Gastrocnemius medialis (tissue), 4 donors: Measurements from ENCODE around the gene AFAP1. TPM values are rescaled to one million over a fixed set of nuclear protein-coding genes. Genes with fewer than 3 reads are reported as not detected.

Source experiments
- ATAC-seq, 2 donors: fragments of 150-250 bp; one replicate each; pipeline ENCODE4 v1.9.1; 2016
- DNase-seq, 2 donors: peaks; one replicate each; pipeline ENCODE4 v3.0.0-alpha.2; 2019
- H3K27ac ChIP-seq, 4 donors: fragments of 200-600 bp; sonication (generic); 1 replicate in 1 of 4; 2 replicates in 3 of 4; pipeline ENCODE4 v1.5.1; 2016 to 2018; ENCODE audit warnings: mild to moderate bottlenecking in 2 of 4, moderate library complexity in 1 of 4
- H3K27me3 ChIP-seq, 3 donors: fragments of 200-600 bp; sonication (generic) in 2 of 3; 1 replicate in 1 of 3; 2 replicates in 2 of 3; pipeline versions ENCODE4 v1.5.1 to v1.6.0; 2016 to 2019; ENCODE audit warnings: mild to moderate bottlenecking in 1 of 3, moderate library complexity in 1 of 3
- H3K36me3 ChIP-seq, 2 donors: fragments of 200-600 bp; sonication (generic) in 1 of 2; one replicate each; pipeline ENCODE4 v1.5.1; 2017 to 2018
- H3K4me1 ChIP-seq, 2 donors: fragments of 200-600 bp; sonication (generic) in 1 of 2; one replicate each; pipeline ENCODE4 v1.5.1; 2016 to 2017; ENCODE audit warnings: mild to moderate bottlenecking in 2 of 2
- H3K4me3 ChIP-seq, 4 donors: fragments of 200-600 bp; sonication (generic) in 3 of 4; 1 replicate in 1 of 4; 2 replicates in 3 of 4; pipeline ENCODE4 v1.5.1; 2016 to 2019; ENCODE audit warnings: mild to moderate bottlenecking in 2 of 4
- H3K9me3 ChIP-seq, 3 donors: fragments of 200-600 bp; sonication (generic) in 2 of 3; 1 replicate in 1 of 3; 2 replicates in 2 of 3; pipeline ENCODE4 v1.5.1; 2016 to 2019
- CTCF ChIP-seq, 5 experiments: fragments of 450-650 bp in 3 of 5; fragments of 200-600 bp in 2 of 5; sonication (generic) in 2 of 5; IDR thresholded peaks in 4 of 5; conservative IDR thresholded peaks in 1 of 5; 1 replicate in 4 of 5; 2 replicates in 1 of 5; pipeline ENCODE4 v1.5.1; 2016 to 2019; ENCODE audit warnings: antibody characterized with exemption in 5 of 5, mild to moderate bottlenecking in 3 of 5, moderate library complexity in 3 of 5
- POLR2A ChIP-seq, 2 donors: fragments of 450-650 bp; IDR thresholded peaks; one replicate each; pipeline ENCODE4 v1.6.1; 2017; ENCODE audit warnings: antibody characterized with exemption in 2 of 2, mild to moderate bottlenecking in 2 of 2, moderate library complexity in 2 of 2
- in situ Hi-C, 4 donors: fragments of 200-750 bp; cut with MboI; loops; one replicate each; pipeline versions ENCODE4 v1.15.0 to v1.8.0; 2017; ENCODE audit warnings: low sequenced_read_pairs in 4 of 4
- intact Hi-C: fragments of 100-400 bp; cut with DNase I; formaldehyde crosslinking; loops from one replicate; pipeline ENCODE4 v1.15.1; 2023; ENCODE audit warnings: low total_unique reads
- total RNA-seq, 4 donors: library from RNA; depleted of rRNA; stranded (reverse); fragments of >200 nt; gene quantifications; one replicate each; pipeline versions ENCODE4 v1.1.0 to v1.2.3, GENCODE V29; 2016

The AFAP1 gene
- total RNA-seq, 4 donors from 2014 or later = 1.5 to 8.6 (median 3.5) TPM

DNA sequence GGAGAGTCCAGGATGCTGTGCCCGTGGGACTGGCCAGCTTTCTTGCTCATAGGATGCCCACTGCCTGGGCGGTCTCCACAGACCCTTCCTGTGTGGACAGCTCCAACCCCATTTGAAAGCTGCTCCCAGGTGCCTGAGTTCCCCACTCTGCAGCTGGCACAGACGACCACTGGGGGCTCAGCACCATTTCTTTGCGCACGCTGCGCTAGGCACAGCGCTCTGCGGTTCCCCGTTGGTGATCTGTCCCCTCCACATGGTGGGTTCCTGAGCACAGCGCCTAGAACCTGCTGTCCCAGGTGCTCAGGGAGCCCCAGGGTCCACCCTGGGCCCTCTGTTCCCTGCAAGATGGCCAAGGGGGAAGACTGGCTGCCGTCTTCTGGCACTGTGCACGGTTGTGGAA, 45.4 kb upstream of the AFAP1 start:
- H3K36me3 ChIP-seq = peaks cover 0 to 43% of the 10 kb centered on the region in 2 donors
- H3K4me1 ChIP-seq = peaks cover 19 to 21% of the 10 kb centered on the region in 2 donors
- H3K27me3 ChIP-seq = no peaks in the 10 kb centered on the region
- H3K27ac ChIP-seq = peak overlapping the region; percentile 58 to 66 (median 65)
- no peaks in the 10 kb centered on the region for H3K9me3 ChIP-seq
- in situ Hi-C loops = loop anchor here in 3 of 4 donors (5.0 to 25.0 kb wide), 2 partner anchors 173 to 183 kb away; no protein-coding TSS in a partner anchor
- no peak for TF ChIP-seq CTCF (IDR thresholded peaks at IDR 0.05 in 4 of 5, conservative IDR thresholded peaks at IDR 0.05 in 1 of 5)
- no peak for TF ChIP-seq POLR2A (IDR thresholded peaks at IDR 0.05)
- H3K4me3 ChIP-seq = no peak overlapping the region
- DNase-seq (no peak), ATAC-seq (no peak)
- intact Hi-C loops = no loop called here

GRCh38 chr4:7984286-7984925, 44.7 kb upstream of the AFAP1 start:
- peaks cover 0 to 48% of the 10 kb centered on the region in 2 donors for H3K36me3 ChIP-seq
- no peaks in the 10 kb centered on the region for H3K9me3 ChIP-seq
- no peak for TF ChIP-seq POLR2A (IDR thresholded peaks at IDR 0.05)
- TF ChIP-seq CTCF (IDR thresholded peaks at IDR 0.05 in 4 of 5, conservative IDR thresholded peaks at IDR 0.05 in 1 of 5) = no peak
- H3K4me3 ChIP-seq = no peak overlapping the region
- in situ Hi-C loops (loop anchor here in 1 of 4 donors (25.0 kb wide), 1 partner anchor 172 kb away; no protein-coding TSS in a partner anchor), intact Hi-C loops (no loop called here)
- no peak for DNase-seq
- ATAC-seq = no peak
- no peaks in the 10 kb centered on the region for H3K27me3 ChIP-seq
- H3K4me1 ChIP-seq = peaks cover 19 to 21% of the 10 kb centered on the region in 2 donors
- H3K27ac ChIP-seq = peak overlapping the region in 3 of 4 donors; percentile 58 to 66 (median 66)

- DNase-seq = no peak
- Histone ChIP-seq H3K4me1 (peaks cover 19 to 21% of the 10 kb centered on the region in 2 donors), H3K27ac (no peak overlapping the region), H3K4me3 (no peak overlapping the region), H3K27me3 (no peaks in the 10 kb centered on the region), H3K36me3 (peaks cover 0 to 58% of the 10 kb centered on the region in 2 donors), H3K9me3 (no peaks in the 10 kb centered on the region)
- in situ Hi-C loops = loop anchor here in 1 of 4 donors (25.0 kb wide), 1 partner anchor 171 kb away; no protein-coding TSS in a partner anchor
- no peak for ATAC-seq
- TF ChIP-seq POLR2A (IDR thresholded peaks at IDR 0.05) (no peak), CTCF (IDR thresholded peaks at IDR 0.05 in 4 of 5, conservative IDR thresholded peaks at IDR 0.05 in 1 of 5) (no peak)
- intact Hi-C loops = no loop called here
Observed at GRCh38 chr4:7983296-7983695, 43.6 kb upstream of the AFAP1 start.

DNA sequence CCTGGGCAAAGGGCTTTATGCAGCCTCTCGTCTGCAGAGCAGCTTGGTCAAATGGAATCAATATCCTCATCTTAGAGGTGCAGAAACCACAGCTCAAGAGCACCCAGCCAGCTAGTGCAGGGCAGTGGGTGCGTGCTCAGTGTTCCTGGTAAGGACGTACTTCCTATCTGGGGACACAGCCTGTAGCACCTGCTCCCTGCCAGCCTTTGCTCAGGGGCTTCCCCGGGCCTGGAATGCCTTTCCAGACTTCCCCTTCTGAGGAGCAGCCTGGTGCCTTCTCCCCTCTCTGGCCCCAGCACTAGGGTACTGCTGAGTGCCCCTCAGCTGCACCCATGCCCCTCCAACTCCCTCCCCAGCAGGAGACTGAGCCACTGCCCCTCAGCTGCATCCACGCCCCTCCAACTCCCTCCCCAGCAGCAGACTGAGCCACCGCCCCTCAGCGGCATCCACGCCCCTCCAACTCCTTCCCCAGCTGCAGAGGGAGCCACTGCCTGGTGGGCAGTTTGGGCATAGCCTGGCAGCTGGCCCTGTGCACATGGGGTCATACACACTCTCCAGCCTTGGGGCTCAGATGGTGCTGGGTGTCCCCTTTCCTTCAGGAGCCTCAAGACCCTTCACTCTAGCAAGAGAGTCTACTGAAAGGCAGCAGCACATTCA, 42.2 kb upstream of the AFAP1 start:
- no peak overlapping the region for H3K27ac ChIP-seq
- in situ Hi-C loops = loop anchor here in 1 of 4 donors (25.0 kb wide), 1 partner anchor 170 kb away; no protein-coding TSS in a partner anchor
- no peaks in the 10 kb centered on the region for H3K27me3 ChIP-seq
- TF ChIP-seq POLR2A (IDR thresholded peaks at IDR 0.05) = no peak
- no peak for TF ChIP-seq CTCF (IDR thresholded peaks at IDR 0.05 in 4 of 5, conservative IDR thresholded peaks at IDR 0.05 in 1 of 5)
- no peaks in the 10 kb centered on the region for H3K9me3 ChIP-seq
- H3K4me3 ChIP-seq = no peak overlapping the region
- peaks cover 12% of the 10 kb centered on the region in 2 donors for H3K4me1 ChIP-seq
- no peak for DNase-seq
- peaks cover 0 to 72% of the 10 kb centered on the region in 2 donors for H3K36me3 ChIP-seq
- intact Hi-C loops = no loop called here
- no peak for ATAC-seq
